ENCODE measurements around the gene CFAP97D2.
"Not testable (repeated sequence)": the region's sequence is repeated elsewhere in the genome, so short reads cannot be mapped to it uniquely, and the experiment has no call there.

DNA sequence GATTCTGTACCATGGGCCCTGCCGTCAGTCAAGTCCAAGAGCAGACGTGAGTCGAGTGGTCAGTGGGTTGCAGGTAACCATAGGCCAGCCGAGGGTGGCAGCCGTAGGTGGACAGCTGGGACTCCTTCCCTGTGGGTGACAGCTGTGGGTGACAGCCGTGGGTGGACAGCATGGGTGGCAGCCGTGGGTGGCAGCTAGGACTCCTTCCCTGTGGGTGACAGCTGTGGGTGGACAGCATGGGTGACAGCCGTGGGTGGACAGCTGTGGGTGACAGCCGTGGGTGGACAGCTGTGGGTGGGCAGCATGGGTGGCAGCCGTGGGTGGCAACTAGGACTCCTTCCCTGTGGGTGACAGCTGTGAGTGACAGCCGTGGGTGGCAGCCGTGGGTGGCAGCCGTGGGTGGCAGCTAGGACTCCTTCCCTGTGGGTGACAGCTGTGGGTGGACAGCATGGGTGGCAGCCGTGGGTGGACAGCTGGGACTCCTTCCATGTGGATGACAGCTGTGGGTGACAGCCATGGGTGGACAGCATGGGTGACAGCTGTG, 2.6 kb upstream of the CFAP97D2 start:
- TF ChIP-seq POLR2AphosphoS5 (IDR thresholded peaks at IDR 0.05; ENCODE audit: borderline replicate concordance, low read depth, low read length); FOXP2 (optimal IDR thresholded peaks at IDR 0.05; ENCODE audit: control extremely low read depth, extremely low read length, insufficient read depth): not testable (repeated sequence)

Measured in SK-N-MC (cell line).